Erythroblast (primary cell): ENCODE data around the gene CYP27B1.

ENCODE experiments used
- GATA1 ChIP-seq: IDR thresholded peaks from 2 replicates; pipeline ENCODE4 v1.6.1; 2011; ENCODE audit warnings: low read depth, mild to moderate bottlenecking, control low read depth, low read length, moderate library complexity
- POLR2A ChIP-seq: IDR thresholded peaks from 2 replicates; pipeline ENCODE4 v1.6.1; 2011; ENCODE audit warnings: mild to moderate bottlenecking, low read length

- TF ChIP-seq POLR2A (no peak), GATA1 (no peak)
Measured at GRCh38 chr12:57713209-57713608, 53.7 kb downstream of the CYP27B1 start.
